Measurements from ENCODE around the gene SOS2.

The SOS2 gene

GRCh38 chr14:50231475-50232275 is at the start of gene SOS2:
Gene SOS2 (minus strand): TSS chr14:50231578. CDS start chr14:50231283, 295 bp downstream.
- peak; percentile 77 to 81 for DNase-seq

- no peak for DNase-seq
Observed at GRCh38 chr14:50272498-50272897, 41.1 kb upstream of the SOS2 start.

- DNase-seq, result no peak
Observed at GRCh38 chr14:50270932-50271331, 39.6 kb upstream of the SOS2 start.

- DNase-seq, result no peak
Observed at GRCh38 chr14:50265029-50265428, 33.7 kb upstream of the SOS2 start.

GRCh38 chr14:50263321-50263720 is 31.9 kb upstream of the SOS2 start:
- DNase-seq, result no peak

- no peak for DNase-seq
Observed at GRCh38 chr14:50262865-50263264, 31.5 kb upstream of the SOS2 start.

- peak in 1 of 2 experiments; percentile 4 for DNase-seq
Observed at GRCh38 chr14:50260511-50260910, 29.1 kb upstream of the SOS2 start.

- DNase-seq, result no peak
Observed at GRCh38 chr14:50260072-50260471, 28.7 kb upstream of the SOS2 start.

GRCh38 chr14:50257732-50258131 is 26.4 kb upstream of the SOS2 start:
- no peak for DNase-seq

GRCh38 chr14:50254248-50254647 is 22.9 kb upstream of the SOS2 start:
- no peak for DNase-seq

- no peak for DNase-seq
Observed at GRCh38 chr14:50249136-50249775, 17.9 kb upstream of the SOS2 start.

- DNase-seq, result no peak
Observed at GRCh38 chr14:50247245-50247644, 15.9 kb upstream of the SOS2 start.

- no peak for DNase-seq
Observed at GRCh38 chr14:50242566-50243310, 11.4 kb upstream of the SOS2 start.

- no peak for DNase-seq
Observed at GRCh38 chr14:50242096-50242495, 10.7 kb upstream of the SOS2 start.

GRCh38 chr14:50237427-50237826 is 6.0 kb upstream of the SOS2 start:
- no peak for DNase-seq

GRCh38 chr14:50233951-50234250 is 2.5 kb upstream of the SOS2 start:
- no peak for DNase-seq

- no peak for DNase-seq
Observed at GRCh38 chr14:50233166-50233950, 2.0 kb upstream of the SOS2 start.

GRCh38 chr14:50232276-50232642 is 881 bp upstream of the SOS2 start:
- no peak for DNase-seq

- DNase-seq, result peak in 1 of 2 experiments; percentile 15
Observed at GRCh38 chr14:50230701-50231474, 490 bp downstream of the SOS2 start.

- DNase-seq, result no peak
Observed at GRCh38 chr14:50230401-50230700, 1.0 kb downstream of the SOS2 start.

- no peak for DNase-seq
Observed at GRCh38 chr14:50229681-50230080, 1.7 kb downstream of the SOS2 start.

GRCh38 chr14:50228313-50228712 is 3.1 kb downstream of the SOS2 start:
- DNase-seq, result no peak

GRCh38 chr14:50225974-50226297 is 5.4 kb downstream of the SOS2 start:
- DNase-seq, result no peak
